ENCODE results near the gene MYL12B. TPM values are rescaled to one million over a fixed set of nuclear protein-coding genes. Genes with fewer than 3 reads are reported as not detected.

The MYL12B gene
- total RNA-seq, 1 experiment from 2014 or later, result 166 TPM

DNA sequence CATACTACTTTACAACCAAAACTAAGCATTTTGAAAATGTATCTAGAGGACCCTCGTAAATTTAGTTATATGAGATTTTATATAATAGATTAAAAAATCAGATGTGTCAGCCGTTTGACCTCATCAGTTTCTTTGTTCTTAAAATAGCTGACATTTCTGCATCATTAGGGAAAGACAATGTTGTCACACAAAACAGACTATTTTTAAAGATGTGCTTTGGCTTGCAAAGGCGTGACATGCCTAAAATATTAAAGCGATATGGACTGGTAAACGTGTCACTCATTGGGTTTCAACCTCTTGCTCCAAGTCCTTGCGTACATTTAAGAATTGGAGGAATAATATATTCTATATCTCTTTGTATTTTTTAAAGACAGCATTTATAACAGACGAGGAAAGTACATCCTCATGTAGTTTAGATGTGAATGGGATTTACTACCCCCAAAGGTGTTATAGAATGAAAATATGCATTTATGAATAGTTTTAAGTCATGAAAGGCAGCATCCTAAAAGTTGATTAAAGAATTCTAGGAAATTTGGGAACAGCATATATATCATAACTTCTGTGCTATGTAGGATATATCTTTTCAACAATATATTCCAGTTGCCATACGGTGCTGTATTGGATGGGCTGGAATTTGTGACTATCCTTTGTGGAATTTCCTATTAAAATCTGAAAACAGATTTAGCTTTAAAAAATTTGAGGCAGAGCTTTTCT lies 10.5 kb upstream of the MYL12B start:
- no peak overlapping the region for H2BK120ac ChIP-seq (ENCODE audit: low read depth, low read length, poor library complexity, severe bottlenecking)
- no peak overlapping the region for H2AK5ac ChIP-seq (ENCODE audit: insufficient read length, low read length)
- no peak overlapping the region for H3K27ac ChIP-seq (ENCODE audit: insufficient read length, low read depth, low read length)
- H3K4ac ChIP-seq (ENCODE audit: low read depth, low read length), result no peak overlapping the region
- Mint-ChIP-seq H3K27ac (no peak overlapping the region), H3K4me3 (no peak overlapping the region), H3K9me3 (no peaks in the 10 kb centered on the region), H3K27me3 (ENCODE audit: low read depth) (no peaks in the 10 kb centered on the region), H3K36me3 (ENCODE audit: insufficient read depth in 1 of 3, low read depth in 3 of 3) (peaks cover 32 to 50% (median 48%) of the 10 kb centered on the region in 3 experiments), H3K4me1 (peaks cover 16 to 24% of the 10 kb centered on the region in 2 experiments)
- no peak for TF ChIP-seq CTCF (conservative IDR thresholded peaks at IDR 0.05)
- no peaks in the 10 kb centered on the region for H3K4me1 ChIP-seq (ENCODE audit: insufficient read depth, low read length)
- peaks cover 20% of the 10 kb centered on the region; the same call in 1 of the 2 replicates for H3K79me2 ChIP-seq (ENCODE audit: insufficient read depth, low read length)
- H3K56ac ChIP-seq (ENCODE audit: insufficient read length, low read depth, low read length), result no peak overlapping the region
- no peaks in the 10 kb centered on the region for H4K20me1 ChIP-seq (ENCODE audit: control insufficient read depth, insufficient read depth, insufficient read length)
- H2BK12ac ChIP-seq (ENCODE audit: insufficient read length, low read depth, low read length), result no peak overlapping the region
- H3K4me2 ChIP-seq (ENCODE audit: insufficient read depth, insufficient read length, low read length), result no peak overlapping the region
- no peak overlapping the region for H2BK15ac ChIP-seq (ENCODE audit: low read depth, low read length)
- no peak overlapping the region for H2BK5ac ChIP-seq (ENCODE audit: insufficient read length, low read length)
- WGBS (ENCODE audit: extremely low coverage, insufficient read length, low lambda C conversion rate), result no CpG with 5 or more reads among the region's 8 CpGs
- DNase-seq, result no peak
- H4K91ac ChIP-seq (ENCODE audit: insufficient read length, low read depth, low read length), result no peak overlapping the region
- no peak overlapping the region for H3T11ph ChIP-seq (ENCODE audit: low read length)
- H3K27me3 ChIP-seq (ENCODE audit: insufficient read depth, low read length), result no peaks in the 10 kb centered on the region
- no peak overlapping the region for H3K9ac ChIP-seq (ENCODE audit: extremely low read depth, insufficient read length, low read length)
- no peak overlapping the region for H3K23ac ChIP-seq (ENCODE audit: insufficient read length, low read depth, low read length)
- H3K9me3 ChIP-seq (ENCODE audit: control insufficient read depth, low read depth, low read length), result no peaks in the 10 kb centered on the region
- no peak overlapping the region for H4K8ac ChIP-seq (replicated peaks; ENCODE audit: insufficient read length, low read depth, low read length)
- no peak overlapping the region for H3K14ac ChIP-seq (ENCODE audit: insufficient read depth, low read length)
- H3K79me1 ChIP-seq (ENCODE audit: insufficient read depth, low read depth, low read length, poor library complexity, severe bottlenecking), result no peaks in the 10 kb centered on the region
- no peak overlapping the region for H2BK20ac ChIP-seq (ENCODE audit: low read depth, low read length, poor library complexity, severe bottlenecking)
- no peak overlapping the region for H2AFZ ChIP-seq (ENCODE audit: low read length)
- H3K23me2 ChIP-seq (ENCODE audit: insufficient read length, low read depth, low read length, poor library complexity, severe bottlenecking), result peaks cover 10% of the 10 kb centered on the region
- H4K5ac ChIP-seq (ENCODE audit: insufficient read length, low read depth, low read length), result no peak overlapping the region
- H3K18ac ChIP-seq (ENCODE audit: insufficient read length, low read depth, low read length), result no peak overlapping the region

All from H9 (cell line).